ENCODE results near the gene SDS.

- TF ChIP-seq CTCF (IDR thresholded peaks at IDR 0.05; ENCODE audit: low read depth, low read length) (no peak), POLR2A (IDR thresholded peaks at IDR 0.05; ENCODE audit: extremely low read depth, insufficient read length) (no peak)
Measured at GRCh38 chr12:113385282-113385882, 18.3 kb downstream of the SDS start.

Data from NB4 (cell line).